HepG2 (cell line): ENCODE data around the gene DIS3L2. TPM values are rescaled to one million over a fixed set of nuclear protein-coding genes. Genes with fewer than 3 reads are reported as not detected.

Experiments used
- AGO2 ChIP-seq: fragments of 200-400 bp; formaldehyde crosslinking; optimal IDR thresholded peaks from 2 replicates; pipeline ENCODE3; 2017; ENCODE audit warnings: mild to moderate bottlenecking, low read depth, low read length, moderate library complexity
- ATF3 ChIP-seq: sonication (generic); formaldehyde crosslinking; IDR thresholded peaks from 2 replicates; pipeline ENCODE4 v1.4.0; 2020; ENCODE audit warnings: missing genetic modification reagents
- CBX1 ChIP-seq: IDR thresholded peaks from one replicate; pipeline ENCODE4 v1.6.1; 2016; ENCODE audit warnings: antibody characterized with exemption, low read depth
- GLI4 ChIP-seq: sonication (generic); formaldehyde crosslinking; IDR thresholded peaks from 2 replicates; pipeline ENCODE4 v1.5.1; 2020; ENCODE audit warnings: missing genetic modification reagents, mild to moderate bottlenecking, moderate library complexity, borderline replicate concordance
- GZF1 ChIP-seq: sonication (generic); formaldehyde crosslinking; IDR thresholded peaks from 2 replicates; pipeline ENCODE4 v1.5.1; 2020; ENCODE audit warnings: mild to moderate bottlenecking, missing genetic modification reagents
- HOXD1 ChIP-seq: sonication (generic); formaldehyde crosslinking; IDR thresholded peaks from 2 replicates; pipeline ENCODE4 v1.5.0; 2020; ENCODE audit warnings: missing genetic modification reagents
- IRF2 ChIP-seq: IDR thresholded peaks from 2 replicates; pipeline ENCODE4 v1.6.1; 2018; ENCODE audit warnings: missing genetic modification reagents, missing compliant biosample characterization
- NFRKB ChIP-seq: fragments of 450-650 bp; IDR thresholded peaks from 2 replicates; pipeline ENCODE4 v1.6.1; 2017
- NPAS2 ChIP-seq: sonication (generic); formaldehyde crosslinking; IDR thresholded peaks from 2 replicates; pipeline ENCODE4 v1.8.0; 2022; ENCODE audit warnings: mild to moderate bottlenecking, missing genetic modification reagents, borderline replicate concordance
- SALL2 ChIP-seq: sonication (generic); formaldehyde crosslinking; IDR thresholded peaks from 2 replicates; pipeline ENCODE4 v1.8.1; 2023; ENCODE audit warnings: mild to moderate bottlenecking, missing genetic modification reagents, inconsistent platforms
- TGIF2 ChIP-seq: IDR thresholded peaks from 2 replicates; pipeline ENCODE4 v1.6.1; 2016; ENCODE audit warnings: control low read depth, missing compliant biosample characterization
- ZBTB8A ChIP-seq: sonication (generic); formaldehyde crosslinking; IDR thresholded peaks from 2 replicates; pipeline ENCODE4 v1.4.0; 2020; ENCODE audit warnings: mild to moderate bottlenecking, low read depth, missing genetic modification reagents, borderline replicate concordance
- ZHX1 ChIP-seq: sonication (generic); formaldehyde crosslinking; IDR thresholded peaks from 2 replicates; pipeline ENCODE4 v1.8.1; 2022; ENCODE audit warnings: low read depth, mild to moderate bottlenecking, missing genetic modification reagents
- ZNF10 ChIP-seq: sonication (generic); formaldehyde crosslinking; IDR thresholded peaks from 2 replicates; pipeline ENCODE4 v1.4.0; 2020; ENCODE audit warnings: mild to moderate bottlenecking, low read depth, missing genetic modification reagents, borderline replicate concordance
- ZNF282 ChIP-seq: fragments of 450-650 bp; IDR thresholded peaks from 2 replicates; pipeline ENCODE4 v1.6.1; 2018; ENCODE audit not compliant: partially characterized antibody
- ZNF333 ChIP-seq: sonication (generic); formaldehyde crosslinking; IDR thresholded peaks from 2 replicates; pipeline ENCODE4 v1.4.0; 2020; ENCODE audit warnings: mild to moderate bottlenecking, missing genetic modification reagents, borderline replicate concordance
- ZNF337 ChIP-seq: sonication (generic); formaldehyde crosslinking; IDR thresholded peaks from 2 replicates; pipeline ENCODE4 v1.5.1; 2020; ENCODE audit warnings: missing genetic modification reagents, low read depth, mild to moderate bottlenecking, borderline replicate concordance
- ZNF629 ChIP-seq: sonication (generic); formaldehyde crosslinking; conservative IDR thresholded peaks from 2 replicates; pipeline ENCODE4 v1.5.0; 2020; ENCODE audit warnings: missing genetic modification reagents
- ZNF652 ChIP-seq: IDR thresholded peaks from 2 replicates; pipeline ENCODE4 v1.6.1; 2016; ENCODE audit warnings: low read depth, borderline replicate concordance
- ZNF777 ChIP-seq: sonication (generic); formaldehyde crosslinking; IDR thresholded peaks from 2 replicates; pipeline ENCODE4 v1.4.0; 2020; ENCODE audit warnings: missing genetic modification reagents
- ZNF788 ChIP-seq: sonication (generic); formaldehyde crosslinking; IDR thresholded peaks from 2 replicates; pipeline ENCODE4 v1.5.0; 2020; ENCODE audit warnings: mild to moderate bottlenecking, missing genetic modification reagents, borderline replicate concordance
- polyA plus RNA-seq, 8 experiments: library from polyadenylated mRNA; depleted of rRNA in 3 of 8; stranded (reverse) in 7 of 8; unstranded in 1 of 8; fragments of >200 nt; fragmentation: Illumina TruSeq in 4 of 8; extraction: Trizol in 4 of 8; gene quantifications; 2 replicates each; pipeline versions ENCODE4 v1.2.1 to v1.2.3, GENCODE V29; 2011 to 2016; ENCODE audit warnings: low read depth in 4 of 8, missing spikeins in 1 of 8, mixed read lengths in 1 of 8; ENCODE audit not compliant: insufficient read depth in 1 of 8
- total RNA-seq, 5 experiments: library from RNA; depleted of rRNA; stranded (reverse); fragments of >200 nt; fragmentation: Illumina TruSeq; extraction: Trizol; gene quantifications; 2 replicates each; pipeline ENCODE4 v1.2.3, GENCODE V29; 2016; ENCODE audit warnings: low read depth in 1 of 5
- TF ChIP-seq, protein P1 (sequence below): sonication (generic); formaldehyde crosslinking; IDR thresholded peaks from 2 replicates; pipeline ENCODE4 v1.9.0; 2022; ENCODE audit warnings: low read depth, missing genetic modification reagents
- TF ChIP-seq, protein P2 (sequence below): sonication (generic); formaldehyde crosslinking; IDR thresholded peaks from 2 replicates; pipeline ENCODE4 v1.5.1; 2020; ENCODE audit warnings: missing genetic modification reagents, mild to moderate bottlenecking, borderline replicate concordance

Gene DIS3L2
- total and polyA plus RNA-seq, 2 of the 13 experiments (the other 11 are each of a cell fraction or from before 2014, with no cell fraction given) = 7.0 to 23.9 TPM

GRCh38 chr2:231961349-231962166, at the start of gene DIS3L2 (continued):
- 0 out of 2 replicates have a peak, but pooled peaks have one; percentile 62 for TF ChIP-seq TGIF2 (CRISPR knock-in tag)
- TF ChIP-seq HOXD1 (CRISPR knock-in tag) = peak; percentile 92
- peak; percentile 88; the same call in 1 of the 2 replicates for TF ChIP-seq ZNF788
- TF ChIP-seq ZNF652 = no peak
- peak; percentile 97 for TF ChIP-seq SALL2
- no peak for TF ChIP-seq ZNF10 (CRISPR knock-in tag)
- TF ChIP-seq ZNF629 (CRISPR knock-in tag) = peak; percentile 60
- no peak; the same call in 1 of the 2 replicates for TF ChIP-seq GZF1 (CRISPR knock-in tag)
- TF ChIP-seq AGO2 = peak; percentile 65
- TF ChIP-seq, protein P1, sequence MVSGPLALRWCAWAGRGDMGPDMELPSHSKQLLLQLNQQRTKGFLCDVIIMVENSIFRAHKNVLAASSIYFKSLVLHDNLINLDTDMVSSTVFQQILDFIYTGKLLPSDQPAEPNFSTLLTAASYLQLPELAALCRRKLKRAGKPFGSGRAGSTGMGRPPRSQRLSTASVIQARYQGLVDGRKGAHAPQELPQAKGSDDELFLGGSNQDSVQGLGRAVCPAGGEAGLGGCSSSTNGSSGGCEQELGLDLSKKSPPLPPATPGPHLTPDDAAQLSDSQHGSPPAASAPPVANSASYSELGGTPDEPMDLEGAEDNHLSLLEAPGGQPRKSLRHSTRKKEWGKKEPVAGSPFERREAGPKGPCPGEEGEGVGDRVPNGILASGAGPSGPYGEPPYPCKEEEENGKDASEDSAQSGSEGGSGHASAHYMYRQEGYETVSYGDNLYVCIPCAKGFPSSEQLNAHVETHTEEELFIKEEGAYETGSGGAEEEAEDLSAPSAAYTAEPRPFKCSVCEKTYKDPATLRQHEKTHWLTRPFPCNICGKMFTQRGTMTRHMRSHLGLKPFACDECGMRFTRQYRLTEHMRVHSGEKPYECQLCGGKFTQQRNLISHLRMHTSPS (CRISPR knock-in tag) = peak; percentile 63; the same call in 1 of the 2 replicates
- no peak for TF ChIP-seq ZNF282
- TF ChIP-seq, protein P2, sequence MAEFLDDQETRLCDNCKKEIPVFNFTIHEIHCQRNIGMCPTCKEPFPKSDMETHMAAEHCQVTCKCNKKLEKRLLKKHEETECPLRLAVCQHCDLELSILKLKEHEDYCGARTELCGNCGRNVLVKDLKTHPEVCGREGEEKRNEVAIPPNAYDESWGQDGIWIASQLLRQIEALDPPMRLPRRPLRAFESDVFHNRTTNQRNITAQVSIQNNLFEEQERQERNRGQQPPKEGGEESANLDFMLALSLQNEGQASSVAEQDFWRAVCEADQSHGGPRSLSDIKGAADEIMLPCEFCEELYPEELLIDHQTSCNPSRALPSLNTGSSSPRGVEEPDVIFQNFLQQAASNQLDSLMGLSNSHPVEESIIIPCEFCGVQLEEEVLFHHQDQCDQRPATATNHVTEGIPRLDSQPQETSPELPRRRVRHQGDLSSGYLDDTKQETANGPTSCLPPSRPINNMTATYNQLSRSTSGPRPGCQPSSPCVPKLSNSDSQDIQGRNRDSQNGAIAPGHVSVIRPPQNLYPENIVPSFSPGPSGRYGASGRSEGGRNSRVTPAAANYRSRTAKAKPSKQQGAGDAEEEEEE (CRISPR knock-in tag) = no peak
- TF ChIP-seq ZNF337 (CRISPR knock-in tag) = peak; percentile 89; the same call in 1 of the 2 replicates
- 0 out of 2 replicates have a peak, but pooled peaks have one; percentile 10 for TF ChIP-seq ZHX1 (CRISPR knock-in tag)
- peak; percentile 99 for TF ChIP-seq ZNF333
- TF ChIP-seq NFRKB = no peak
- TF ChIP-seq IRF2 (CRISPR knock-in tag) = peak; percentile 95
- TF ChIP-seq ZBTB8A = peak; percentile 61; the same call in 1 of the 2 replicates
- TF ChIP-seq ATF3 (CRISPR knock-in tag) = peak; percentile 41; the same call in 1 of the 2 replicates
- peak; percentile 60; the same call in 1 of the 2 replicates for TF ChIP-seq ZNF777 (CRISPR knock-in tag)
- peak; percentile 92 for TF ChIP-seq CBX1
- no peak for TF ChIP-seq NPAS2
- TF ChIP-seq GLI4 (CRISPR knock-in tag) = peak; percentile 87; the same call in 1 of the 2 replicates
